ENCODE results near the gene PXN.

The PXN gene

DNA sequence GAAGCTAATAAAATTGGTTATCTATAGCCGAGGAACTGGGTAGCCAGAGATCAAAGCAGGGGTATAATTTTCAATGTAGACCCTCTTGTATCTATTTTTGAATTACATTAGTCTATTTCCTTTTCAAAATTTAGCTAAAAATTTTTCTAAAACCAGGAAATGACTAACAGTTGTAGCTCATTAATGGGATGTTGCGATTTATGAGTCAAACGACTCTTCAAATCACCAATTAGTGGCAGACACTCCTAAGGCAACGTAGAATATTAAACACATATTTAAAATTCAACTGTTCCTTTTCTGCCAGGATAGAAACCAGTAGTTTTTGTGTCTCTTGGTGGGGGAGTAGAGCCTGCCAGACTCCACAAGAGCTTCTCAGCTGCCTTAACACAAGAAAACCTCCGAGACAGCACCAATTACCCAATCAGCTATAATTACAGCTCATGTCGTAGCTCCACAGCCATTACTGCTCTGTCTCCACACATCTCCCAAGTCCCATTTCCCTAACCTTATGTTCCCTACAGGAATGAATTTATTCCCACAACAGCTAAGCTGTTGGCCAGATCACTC, 97.9 kb downstream of the PXN start:
- DNase-seq = no peak

DNA sequence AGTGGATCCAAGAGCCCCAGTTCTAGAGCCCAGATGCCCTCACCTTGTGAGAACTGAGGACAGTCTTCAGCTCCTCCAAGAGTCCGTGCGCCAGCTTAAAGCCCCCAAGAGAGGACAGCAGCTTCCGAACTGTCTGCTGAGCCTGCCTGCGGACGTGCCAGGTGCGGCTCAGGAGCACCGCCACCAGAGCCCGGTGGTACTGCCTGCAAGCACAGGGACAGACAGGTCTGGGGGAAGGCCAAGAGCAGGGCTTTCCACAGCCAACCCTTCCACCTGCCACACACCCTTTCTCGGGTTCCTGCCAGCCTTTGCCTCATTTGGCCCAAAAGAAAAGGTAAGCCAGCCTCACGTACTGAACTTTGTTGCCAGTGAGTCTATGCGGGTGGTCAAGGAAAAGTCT, 101.2 kb downstream of the PXN start:
- DNase-seq = no peak

GRCh38 chr12:120162763-120163162, 102.8 kb downstream of the PXN start:
- DNase-seq = no peak

DNA sequence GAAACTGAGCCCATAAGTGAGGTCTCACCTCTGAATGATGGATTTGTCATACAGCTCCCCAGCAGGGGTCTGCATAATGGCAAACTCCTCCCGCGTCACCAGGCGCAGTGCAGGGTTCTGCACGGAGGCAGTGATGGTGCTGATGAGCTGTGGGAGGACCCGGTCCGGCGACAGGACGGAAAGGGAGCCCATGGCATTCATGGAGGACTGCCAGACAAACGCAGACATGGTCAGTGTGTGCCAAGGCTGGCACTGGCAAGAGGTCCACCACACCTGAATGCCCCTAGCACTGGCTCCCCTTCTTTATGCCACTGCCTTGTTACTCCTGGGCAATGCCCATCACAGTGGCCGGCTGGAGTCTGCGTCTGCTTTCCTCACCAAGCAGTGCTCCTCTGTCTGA, 103.7 kb downstream of the PXN start:
- DNase-seq = no peak

Data from NCI-H2171 (cell line).